Measurements from ENCODE around the gene LCE1F. TPM values are rescaled to one million over a fixed set of nuclear protein-coding genes. Genes with fewer than 3 reads are reported as not detected.
A peak's percentile ranks its signal among the peaks of the same experiment; 100 is the strongest.

Gene LCE1F
- total RNA-seq, 3 donors from 2014 or later (not counting 1 experiment from before 2014, with no cell fraction given) = not detected

- no peaks in the 10 kb centered on the region for H3K36me3 ChIP-seq (ENCODE audit: control insufficient read depth, insufficient read depth, low read length)
- ATAC-seq (no peak), DNase-seq (no peak)
- H3K9me3 ChIP-seq (ENCODE audit: control insufficient read depth, insufficient read depth, low read length) = no peaks in the 10 kb centered on the region
- WGBS (ENCODE audit: insufficient coverage) = 67% methylated on average over 1 of the region's 5 CpGs
- no peaks in the 10 kb centered on the region for H3K9me3 Mint-ChIP-seq
- H3K4me3 ChIP-seq (ENCODE audit: low read length) = no peak overlapping the region
- peaks cover 13 to 35% of the 10 kb centered on the region in 2 donors for H3K27me3 Mint-ChIP-seq (ENCODE audit: low read depth in 2 of 2)
- H3K27ac Mint-ChIP-seq = no peak overlapping the region
- no peak overlapping the region for H3K4me3 Mint-ChIP-seq
- no peaks in the 10 kb centered on the region for H3K36me3 Mint-ChIP-seq
- no peaks in the 10 kb centered on the region for H3K4me1 ChIP-seq (ENCODE audit: control insufficient read depth, insufficient read depth, low read length)
- no peak overlapping the region for H3K27ac ChIP-seq (ENCODE audit: low read length)
- TF ChIP-seq CTCF (IDR thresholded peaks at IDR 0.05) = peak; percentile 49
- intact Hi-C loops (cut with micrococcal nuclease) = no loop called here
- H3K27me3 ChIP-seq (ENCODE audit: control insufficient read depth, insufficient read depth, low read length) = peaks cover 2% of the 10 kb centered on the region
- no peaks in the 10 kb centered on the region for H3K4me1 Mint-ChIP-seq
These were observed 48.4 kb downstream of the LCE1F start for GRCh38 chr1:152823294-152823693.

- Mint-ChIP-seq H3K27me3 (ENCODE audit: low read depth in 2 of 2) (peaks cover 18 to 42% of the 10 kb centered on the region in 2 donors), H3K9me3 (peaks cover 0 to 2% of the 10 kb centered on the region in 2 donors), H3K4me1 (no peaks in the 10 kb centered on the region), H3K4me3 (no peak overlapping the region), H3K27ac (no peak overlapping the region), H3K36me3 (no peaks in the 10 kb centered on the region)
- H3K27me3 ChIP-seq (ENCODE audit: control insufficient read depth, insufficient read depth, low read length) = peaks cover 2% of the 10 kb centered on the region
- DNase-seq (no peak), ATAC-seq (no peak)
- no peak overlapping the region for H3K4me3 ChIP-seq (ENCODE audit: low read length)
- no peaks in the 10 kb centered on the region for H3K36me3 ChIP-seq (ENCODE audit: control insufficient read depth, insufficient read depth, low read length)
- intact Hi-C loops (cut with micrococcal nuclease) = no loop called here
- TF ChIP-seq CTCF (IDR thresholded peaks at IDR 0.05) = no peak
- no peaks in the 10 kb centered on the region for H3K9me3 ChIP-seq (ENCODE audit: control insufficient read depth, insufficient read depth, low read length)
- H3K4me1 ChIP-seq (ENCODE audit: control insufficient read depth, insufficient read depth, low read length) = no peaks in the 10 kb centered on the region
- no peak overlapping the region for H3K27ac ChIP-seq (ENCODE audit: low read length)
These were observed 50.0 kb downstream of the LCE1F start for GRCh38 chr1:152824964-152825363.

Other genes starting within 250 kb of the LCE1F start
- not detected for gene LCE3E, start 208.4 kb upstream of the LCE1F start, total RNA-seq
- gene LCE3D, start 194.6 kb upstream of the LCE1F start, total RNA-seq = not detected
- not detected for gene LCE3C, start 174.9 kb upstream of the LCE1F start, total RNA-seq
- not detected for gene LCE3B, start 161.3 kb upstream of the LCE1F start, total RNA-seq
- not detected for gene LCE3A, start 152.0 kb upstream of the LCE1F start, total RNA-seq
- gene LCE2D, start 111.8 kb upstream of the LCE1F start, total RNA-seq = not detected
- gene LCE2C, start 99.9 kb upstream of the LCE1F start, total RNA-seq = not detected
- not detected for gene LCE2B, start 89.0 kb upstream of the LCE1F start, total RNA-seq
- gene LCE2A, start 76.8 kb upstream of the LCE1F start, total RNA-seq = not detected
- gene LCE4A, start 67.0 kb upstream of the LCE1F start, total RNA-seq = not detected
- gene KPRP, start 17.1 kb upstream of the LCE1F start, total RNA-seq = not detected
- gene LCE1E, start 11.1 kb downstream of the LCE1F start, total RNA-seq = not detected
- not detected for gene LCE1D, start 21.6 kb downstream of the LCE1F start, total RNA-seq
- not detected for gene LCE1C, start 31.5 kb downstream of the LCE1F start, total RNA-seq
- gene LCE1B, start 36.8 kb downstream of the LCE1F start, total RNA-seq = not detected
- gene LCE1A, start 52.3 kb downstream of the LCE1F start, total RNA-seq = not detected
- gene LCE6A, start 67.7 kb downstream of the LCE1F start, total RNA-seq = not detected
- not detected for gene LCE7A, start 84.9 kb downstream of the LCE1F start, total RNA-seq
- not detected for gene SMCP, start 103.2 kb downstream of the LCE1F start, total RNA-seq
- not detected for gene IVL, start 133.4 kb downstream of the LCE1F start, total RNA-seq
- not detected for gene SPRR5, start 172.1 kb downstream of the LCE1F start, total RNA-seq
- not detected for gene SPRR4, start 195.5 kb downstream of the LCE1F start, total RNA-seq
- not detected for gene SPRR1A, start 208.9 kb downstream of the LCE1F start, total RNA-seq
- not detected for gene SPRR3, start 226.6 kb downstream of the LCE1F start, total RNA-seq

All from natural killer cell (primary cell).